BJ (cell line): ENCODE measurements around the gene E2F1. TPM values are rescaled to one million over a fixed set of nuclear protein-coding genes. Genes with fewer than 3 reads are reported as not detected.
A peak's percentile ranks its signal among the peaks of the same experiment; 100 is the strongest.

Source experiments
- CTCF ChIA-PET: fragments of 350-600 bp; formaldehyde crosslinking; extraction: SDS; loops from one replicate; lab custom pipeline; 2021; ENCODE audit warnings: antibody characterized with exemption, inconsistent platforms; lab: Yijun Ruan, JAX
- POLR2A ChIA-PET: fragments of 300-600 bp; sonication (Branson Sonifier 250); formaldehyde crosslinking; extraction: SDS; loops from one replicate; lab custom pipeline; 2021; ENCODE audit warnings: antibody characterized with exemption; lab: Charles Lee
- DNase-seq: peaks from one replicate; pipeline ENCODE4 v3.0.0-alpha.2; 2011; ENCODE audit warnings: low read depth
- H3K27me3 ChIP-seq: 2 replicates; pipeline ENCODE4 v1.6.0; 2011; ENCODE audit warnings: low read length; ENCODE audit not compliant: control insufficient read depth, insufficient read depth
- H3K36me3 ChIP-seq: 2 replicates; pipeline ENCODE4 v1.5.1; 2011; ENCODE audit warnings: low read length; ENCODE audit not compliant: control insufficient read depth, insufficient read depth
- H3K4me3 ChIP-seq: 2 replicates; pipeline ENCODE4 v1.5.1; 2011; ENCODE audit warnings: low read depth, mild to moderate bottlenecking, control low read depth, low read length
- CTCF ChIP-seq: IDR thresholded peaks from 2 replicates; pipeline ENCODE4 v1.5.1; 2011; ENCODE audit warnings: low read depth, mild to moderate bottlenecking, control low read depth, inconsistent platforms, low read length, moderate library complexity; ENCODE audit not compliant: insufficient read depth
- polyA plus RNA-seq: library from polyadenylated mRNA; depleted of rRNA; stranded (reverse); fragments of >200 nt; gene quantifications from 2 replicates; pipeline ENCODE4 v1.2.3, GENCODE V29; 2011

E2F1 gene
- polyA plus RNA-seq, 1 experiment, result 7.5 TPM

DNA sequence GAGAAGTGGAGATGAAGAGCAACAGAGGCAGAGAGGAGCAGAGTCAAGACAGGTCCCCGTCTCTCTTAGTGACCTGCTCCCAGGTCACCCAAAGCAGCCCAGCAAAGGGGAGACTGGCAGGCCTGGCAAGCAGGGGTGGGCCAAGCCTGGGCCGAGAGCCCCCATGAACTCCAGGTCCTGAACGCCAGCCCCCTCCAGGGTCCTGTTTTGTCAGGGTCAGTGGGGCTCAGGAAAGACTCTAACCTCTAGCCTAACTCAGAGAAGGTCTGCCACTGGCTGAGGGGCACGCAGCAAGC lies 13.1 kb downstream of the E2F1 start:
- no peak for DNase-seq
- Histone ChIP-seq H3K27me3 (no peaks in the 10 kb centered on the region), H3K36me3 (peaks cover 6% of the 10 kb centered on the region), H3K4me3 (peak overlapping the region; percentile 69)
- POLR2A ChIA-PET, result no interaction called here
- CTCF ChIA-PET, result no interaction called here
- no peak for TF ChIP-seq CTCF

- Histone ChIP-seq H3K4me3 (no peak overlapping the region), H3K27me3 (no peaks in the 10 kb centered on the region), H3K36me3 (peaks cover 6% of the 10 kb centered on the region)
- CTCF ChIA-PET, result interaction anchor here (0.8 kb wide), 1 partner anchor 219 kb away, joined by 3 read pairs; no protein-coding TSS in a partner anchor
- no peak for TF ChIP-seq CTCF
- DNase-seq, result no peak
- POLR2A ChIA-PET, result no interaction called here
Observed at GRCh38 chr20:33672426-33673113, 13.6 kb downstream of the E2F1 start.

DNA sequence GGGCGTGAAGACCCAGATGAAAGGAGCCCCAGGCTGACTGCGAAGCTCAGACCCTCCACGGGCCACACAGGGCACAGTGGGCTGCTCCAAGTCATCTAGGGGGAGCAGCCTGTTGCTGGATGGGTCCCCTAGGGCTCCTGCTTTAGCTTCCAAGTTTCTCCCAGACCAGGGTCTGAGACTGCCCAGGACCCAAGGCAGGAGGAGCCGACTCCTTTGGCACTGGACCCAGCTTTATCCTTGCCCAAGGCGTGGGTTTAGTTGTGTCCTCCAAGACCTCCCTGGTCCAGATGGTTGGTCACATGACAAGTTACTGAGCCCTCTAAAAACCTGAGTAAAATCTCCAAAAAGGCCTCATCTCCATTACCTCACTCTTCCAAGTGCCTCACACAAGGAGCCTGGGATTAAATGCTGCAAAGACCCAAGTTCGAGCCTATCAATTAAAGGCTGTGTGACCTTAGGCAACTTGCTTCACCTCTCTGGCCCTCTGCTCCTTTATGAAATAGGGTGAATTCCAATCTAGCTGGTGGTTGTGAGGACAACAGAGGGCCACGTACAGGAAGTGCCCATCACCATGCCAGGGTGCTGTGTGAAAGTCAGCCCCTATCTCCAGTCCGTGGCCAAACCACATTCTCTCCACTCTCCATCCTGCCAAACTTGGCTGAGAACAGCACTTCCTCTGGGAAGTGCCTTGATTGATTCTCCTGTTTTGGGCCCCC lies 14.5 kb downstream of the E2F1 start:
- H3K4me3 ChIP-seq, result no peak overlapping the region
- H3K36me3 ChIP-seq, result peaks cover 6% of the 10 kb centered on the region
- TF ChIP-seq CTCF, result no peak
- ChIA-PET CTCF (interaction anchor here (0.8 to 1.5 kb wide), 2 partner anchors 214 to 218 kb away, joined by 3 to 4 read pairs; no protein-coding TSS in a partner anchor), POLR2A (no interaction called here)
- no peaks in the 10 kb centered on the region for H3K27me3 ChIP-seq
- no peak for DNase-seq

DNA sequence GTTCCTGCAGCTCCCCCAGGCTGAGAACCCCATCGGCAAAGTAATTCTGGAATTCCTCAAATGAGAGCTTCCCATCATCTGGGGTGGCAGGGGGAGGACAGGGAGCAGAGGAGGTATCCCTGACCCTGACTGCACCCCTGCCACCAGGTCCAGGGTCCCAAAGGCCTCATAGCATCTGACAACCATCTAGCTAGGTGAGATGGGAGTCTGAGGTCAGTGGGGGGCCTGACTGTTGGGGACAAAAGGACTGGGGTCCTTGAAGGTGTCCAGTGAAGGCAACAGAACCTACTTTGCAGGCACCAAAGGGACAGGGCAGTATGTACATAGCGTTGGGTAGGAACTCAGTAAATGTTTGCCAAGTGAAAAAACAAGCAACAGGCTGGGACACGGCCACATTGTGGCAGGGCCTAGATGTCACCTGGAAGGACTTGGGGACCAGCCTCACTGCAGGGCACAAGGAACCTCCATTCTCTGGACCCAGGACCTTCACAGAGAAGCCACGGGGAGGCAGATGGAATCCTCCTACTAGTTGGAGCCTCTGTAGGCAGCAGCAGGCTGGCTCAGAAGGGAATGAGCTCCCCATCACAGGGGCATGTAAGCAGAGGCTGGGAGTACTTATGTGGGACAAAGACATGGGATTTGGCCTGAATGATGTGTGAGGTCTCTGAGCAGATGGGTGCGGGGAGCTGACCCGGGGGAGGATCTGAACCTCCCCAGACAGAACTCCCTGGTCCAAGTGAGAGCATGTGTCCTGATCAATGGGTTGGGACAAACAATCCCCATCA lies 15.3 kb downstream of the E2F1 start:
- CTCF ChIA-PET, result interaction anchor here (0.8 to 1.5 kb wide), 2 partner anchors 209 to 214 kb away, joined by 4 to 5 read pairs; no protein-coding TSS in a partner anchor
- no peak for TF ChIP-seq CTCF
- no peak for DNase-seq
- POLR2A ChIA-PET, result no interaction called here
- H3K36me3 ChIP-seq, result peaks cover 6% of the 10 kb centered on the region
- no peak overlapping the region for H3K4me3 ChIP-seq
- no peaks in the 10 kb centered on the region for H3K27me3 ChIP-seq
